Parietal lobe (tissue), 1 donor: Measurements from ENCODE around the gene CPA5. TPM values are rescaled to one million over a fixed set of nuclear protein-coding genes. Genes with fewer than 3 reads are reported as not detected.

Experiments
- total RNA-seq: library from RNA; depleted of rRNA; stranded (reverse); fragments of >200 nt; gene quantifications from one replicate; pipeline ENCODE4 v1.2.3, GENCODE V29; 2014

CPA5 gene
- not detected for total RNA-seq

GRCh38 chr7:130344271-130344866, at the start of gene CPA5:
TSS of gene CPA5 (plus strand) at chr7:130344816. CDS start at chr7:130346486, 1,670 bp downstream.

GRCh38 chr7:130379921-130380860, 35.6 kb downstream of the CPA5 start, which contains the start of gene CPA1:
TSS of gene CPA1 (plus strand) at chr7:130380494. CDS start at chr7:130380521, 27 bp downstream.

Other genes with a start within 250 kb of the CPA5 start
- 12.5 TPM for gene TMEM209, start 139.4 kb upstream of the CPA5 start, total RNA-seq
- gene SSMEM1, start 137.0 kb upstream of the CPA5 start, total RNA-seq: not detected
- not detected for gene CPA2, start 78.0 kb upstream of the CPA5 start, total RNA-seq
- not detected for gene CPA4, start 51.7 kb upstream of the CPA5 start, total RNA-seq
- gene CPA1, start 35.7 kb downstream of the CPA5 start, total RNA-seq: not detected
- gene CEP41, start 96.2 kb downstream of the CPA5 start, total RNA-seq: 29.1 TPM
- 110 TPM for gene MEST, start 147.3 kb downstream of the CPA5 start, total RNA-seq